ENCODE data around the gene L1CAM.

Gene L1CAM

DNA sequence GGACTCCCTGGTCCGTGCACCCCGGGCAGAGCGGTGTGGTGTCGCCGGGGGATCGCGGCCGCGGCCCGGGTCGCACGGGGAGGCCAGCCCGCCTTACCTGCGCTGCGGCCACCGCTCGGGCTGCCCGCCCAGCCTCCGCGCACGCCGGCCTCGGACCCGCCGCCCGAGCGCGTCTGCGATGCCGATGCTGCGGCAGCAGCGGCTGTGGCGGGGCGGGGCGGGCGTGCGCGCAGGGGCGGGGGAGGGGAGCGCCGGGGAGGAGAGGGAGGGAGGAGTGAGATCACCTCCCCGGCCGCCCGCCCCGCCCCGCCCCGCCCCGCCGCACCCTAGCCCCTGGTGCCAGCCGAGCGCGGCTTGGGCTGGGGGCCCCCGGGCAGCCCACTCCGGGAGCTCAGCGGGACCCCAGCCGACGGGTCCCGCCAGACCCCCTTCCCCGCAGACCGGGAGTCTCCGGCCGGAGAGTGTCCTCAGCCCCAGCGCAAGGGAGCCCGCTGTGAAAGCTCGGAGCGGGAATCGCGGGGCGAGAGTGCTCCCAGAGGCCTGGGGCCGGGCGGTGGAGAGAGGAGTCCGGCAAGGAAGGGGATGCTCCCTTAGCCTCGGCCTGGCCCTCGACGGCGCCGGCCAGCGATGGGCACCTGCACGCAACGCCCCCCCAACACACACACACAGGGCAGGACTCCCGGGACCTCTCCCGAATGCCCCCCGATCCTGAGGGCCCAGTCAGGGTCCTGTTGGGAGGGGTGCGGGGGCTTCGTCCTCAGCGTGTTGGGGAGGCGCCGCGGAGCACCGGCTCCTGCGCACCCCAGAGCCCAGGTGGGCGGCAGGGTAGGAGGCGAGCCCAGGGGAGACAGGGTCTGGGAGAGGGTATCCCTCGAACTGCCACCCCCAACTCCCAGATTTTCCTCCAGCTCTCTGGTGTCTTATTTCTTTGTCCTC is at the start of gene L1CAM:
L1CAM (minus strand) TSS at position 206 of the 936 bp plus-strand sequence. CDS start 10,337 bp downstream, outside the sequence.
- no peak for DNase-seq (ENCODE audit: low read depth)

DNA sequence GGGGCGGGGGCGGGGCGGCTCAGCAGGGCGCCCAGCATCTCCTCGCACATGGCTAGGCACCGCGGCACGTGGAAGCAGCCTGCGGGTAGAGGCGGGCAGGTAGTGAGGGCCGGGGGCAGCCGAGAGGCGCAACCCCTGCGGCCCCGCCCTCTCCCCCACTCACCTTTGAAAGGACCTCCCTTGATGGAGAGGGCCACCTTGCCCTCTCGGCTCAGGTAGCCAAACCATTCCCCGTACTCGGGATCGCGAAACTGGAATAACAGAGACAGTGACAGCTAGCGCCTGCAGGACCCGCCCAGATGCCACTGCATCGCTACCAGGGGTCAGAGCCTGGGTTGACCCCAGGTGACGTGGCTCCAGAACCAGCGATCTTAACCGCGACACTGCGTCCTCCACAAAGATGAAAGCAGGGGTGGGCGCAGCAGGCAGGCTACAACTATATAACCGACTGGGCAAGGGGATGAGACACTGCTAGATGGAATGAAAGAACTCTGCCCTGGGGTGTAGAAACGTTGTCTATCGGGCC is 49.4 kb upstream of the L1CAM start:
- DNase-seq (ENCODE audit: low read depth): no peak

DNA sequence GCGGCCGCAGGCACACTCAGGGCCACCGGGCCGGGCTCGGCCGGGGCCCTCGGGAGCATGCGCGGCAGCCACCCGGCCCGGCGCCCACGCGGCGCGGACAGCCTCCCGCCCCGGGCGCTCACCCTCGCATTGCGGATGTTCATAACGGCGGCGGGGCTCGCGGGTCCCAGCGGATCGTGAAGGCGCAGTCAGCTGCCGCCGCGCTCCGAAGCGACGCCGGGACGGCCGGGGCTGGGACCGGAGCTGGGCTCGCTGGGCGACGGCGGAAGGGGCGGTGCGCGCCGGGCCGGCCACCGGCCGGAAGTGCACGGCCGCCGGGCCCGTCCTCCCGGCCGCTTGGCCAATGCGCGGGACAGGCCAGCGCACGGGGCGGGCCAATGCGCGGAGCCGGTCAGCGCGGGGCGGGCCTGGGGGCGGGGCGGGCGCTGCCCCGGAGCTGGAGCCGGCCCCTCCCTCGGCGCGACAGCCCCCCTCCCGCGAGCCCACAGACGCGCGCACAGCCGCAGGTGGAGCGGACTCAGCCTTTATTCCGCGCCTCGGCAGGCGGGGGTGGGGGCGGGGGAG is 48.9 kb upstream of the L1CAM start, which contains the start of gene NAA10:
NAA10 (minus strand) TSS at position 276 of the 564 bp plus-strand sequence; CDS start at position 143, 133 bp downstream.
- peak; percentile 28 for DNase-seq (ENCODE audit: low read depth)

GRCh38 chrX:153934148-153934761 is 48.3 kb upstream of the L1CAM start:
- no peak for DNase-seq (ENCODE audit: low read depth)

DNA sequence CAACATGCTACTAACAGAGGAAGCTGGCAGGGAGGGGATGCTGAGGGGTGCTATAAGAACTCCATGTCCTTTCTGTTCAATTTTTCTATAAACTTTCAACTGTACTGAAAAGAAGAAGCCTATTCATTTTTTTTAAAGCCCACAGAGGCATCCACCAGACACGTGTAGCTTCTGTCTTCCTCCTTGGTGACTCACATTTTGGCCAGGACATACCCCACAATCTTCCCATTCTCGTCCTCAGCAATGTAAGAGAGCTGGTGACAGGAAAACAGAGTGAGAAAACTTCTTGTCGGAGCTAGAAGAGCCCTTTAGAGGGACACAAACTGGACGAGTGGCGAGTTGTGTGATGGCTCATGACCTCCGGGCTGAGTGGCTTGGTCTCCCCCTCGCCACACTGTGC is 47.8 kb upstream of the L1CAM start:
- DNase-seq (ENCODE audit: low read depth): no peak

- no peak for DNase-seq (ENCODE audit: low read depth)
Observed at GRCh38 chrX:153932220-153932915, 46.4 kb upstream of the L1CAM start.

GRCh38 chrX:153931748-153932147 is 45.8 kb upstream of the L1CAM start:
- no peak for DNase-seq (ENCODE audit: low read depth)

DNA sequence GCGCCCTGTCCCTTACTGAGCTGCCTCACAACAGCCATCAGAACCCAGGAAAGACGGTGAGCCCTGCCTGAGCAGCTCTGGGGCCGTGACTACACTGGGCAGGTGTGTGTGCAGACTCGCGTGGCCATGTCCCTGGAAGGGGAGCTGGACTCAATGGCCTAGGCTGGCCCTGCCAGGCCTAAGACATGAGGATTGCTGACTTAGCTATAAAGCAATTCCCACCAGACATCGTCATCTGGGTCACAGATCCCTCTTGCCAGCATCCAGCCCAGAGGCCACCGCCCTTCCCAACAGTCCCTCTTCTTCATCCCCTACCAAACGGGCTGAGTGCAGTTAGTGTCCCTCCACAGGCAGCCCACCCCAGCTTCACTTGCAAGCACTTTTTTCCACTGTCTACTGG is 45.2 kb upstream of the L1CAM start:
- no peak for DNase-seq (ENCODE audit: low read depth)

DNA sequence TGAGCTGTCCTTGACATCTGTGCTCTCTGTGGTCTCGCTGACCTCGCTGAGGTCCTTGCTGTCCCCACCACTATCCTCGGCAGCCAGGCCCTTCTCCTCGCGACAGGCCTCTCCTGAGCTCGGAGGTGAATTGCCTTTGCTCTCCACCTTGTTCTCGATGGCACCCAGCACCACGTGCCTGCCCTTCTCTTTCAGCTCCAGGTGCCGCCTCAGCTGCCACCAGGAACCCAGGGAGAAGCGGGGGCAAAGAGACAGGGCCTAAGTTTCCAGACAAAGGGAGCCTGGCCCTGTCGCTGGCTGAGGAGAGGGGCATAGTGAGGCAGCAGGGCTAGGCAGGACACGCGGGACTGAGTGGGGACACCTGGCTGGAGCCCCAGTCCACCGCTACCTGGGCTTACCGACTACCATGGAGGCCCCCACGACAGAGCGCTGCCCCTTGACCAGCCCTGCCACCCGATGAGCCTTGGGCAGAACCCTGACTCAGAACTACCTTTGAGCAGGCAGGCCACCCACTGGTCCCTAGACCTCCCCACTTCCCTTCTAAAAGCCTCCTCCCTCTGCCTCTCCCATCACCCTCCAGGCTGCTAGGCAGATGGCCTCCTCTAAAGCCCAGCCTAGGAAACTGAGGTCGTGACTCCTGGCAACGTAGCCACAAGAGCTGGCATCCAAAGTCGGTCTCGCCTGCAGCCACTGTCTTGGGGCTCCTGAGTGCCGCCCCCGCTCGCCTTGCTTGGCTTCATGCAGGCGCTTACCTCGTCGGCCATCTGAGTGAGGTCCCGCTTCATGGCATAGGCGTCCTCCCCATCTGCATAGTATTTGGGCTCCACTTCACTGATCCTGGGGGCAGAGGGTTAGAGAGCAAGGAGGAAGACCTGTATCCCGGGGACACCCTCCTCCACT is 44.3 kb upstream of the L1CAM start:
- no peak for DNase-seq (ENCODE audit: low read depth)

- no peak for DNase-seq (ENCODE audit: low read depth)
Observed at GRCh38 chrX:153929576-153929975, 43.6 kb upstream of the L1CAM start.

DNA sequence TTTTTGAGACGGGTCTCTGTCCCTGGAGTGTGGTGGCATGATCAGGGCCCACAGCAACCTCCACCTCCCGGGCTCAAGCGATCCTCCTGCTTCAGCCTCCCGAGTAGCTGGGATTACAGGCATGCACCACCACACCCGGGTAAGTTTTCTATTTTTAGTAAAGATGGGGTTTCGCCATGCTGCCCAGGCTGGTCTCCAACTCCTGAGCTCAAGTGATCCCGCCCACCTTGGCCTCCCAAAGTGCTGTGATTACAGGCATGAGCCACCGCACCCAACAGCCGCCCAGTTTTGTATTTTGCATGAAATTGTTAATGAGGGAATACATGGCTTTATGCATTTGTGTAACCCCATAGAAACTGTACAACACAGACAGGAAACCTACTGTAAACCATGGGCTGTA is 42.9 kb upstream of the L1CAM start:
- no peak for DNase-seq (ENCODE audit: low read depth)

GRCh38 chrX:153927922-153928760 is 42.2 kb upstream of the L1CAM start:
- peak; percentile 88 for DNase-seq (ENCODE audit: low read depth)

DNA sequence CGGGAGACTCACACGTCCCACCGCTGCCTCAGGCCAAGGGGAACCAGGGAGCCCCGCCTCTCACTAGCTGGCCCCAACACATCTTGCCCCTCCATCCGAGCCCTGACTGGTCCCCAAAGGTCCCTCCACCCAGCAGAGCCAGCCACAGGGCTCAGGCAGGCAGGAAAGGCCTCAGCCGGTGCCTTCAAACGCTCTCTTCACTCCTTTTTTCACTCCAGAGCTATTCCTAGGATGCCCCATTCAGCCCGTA is 41.6 kb upstream of the L1CAM start:
- no peak for DNase-seq (ENCODE audit: low read depth)

- DNase-seq (ENCODE audit: low read depth): peak; percentile 70
Observed at GRCh38 chrX:153926858-153927671, 41.1 kb upstream of the L1CAM start.

DNA sequence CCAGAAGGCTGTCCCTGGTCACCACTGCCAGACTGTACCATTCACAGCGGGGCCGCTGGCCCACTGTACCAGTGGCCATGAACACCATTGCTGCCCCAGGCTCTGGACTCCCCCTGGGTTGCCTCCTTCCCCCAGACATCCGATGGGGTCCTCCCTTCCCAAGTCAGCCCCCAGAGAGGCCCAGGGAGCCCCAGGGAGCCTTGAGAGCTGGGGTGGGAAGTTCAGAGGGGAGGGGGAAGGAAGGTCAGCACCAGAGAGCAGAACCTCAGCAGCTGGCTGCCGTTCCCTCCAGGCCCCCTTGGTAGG is 40.5 kb upstream of the L1CAM start:
- DNase-seq (ENCODE audit: low read depth): no peak

DNA sequence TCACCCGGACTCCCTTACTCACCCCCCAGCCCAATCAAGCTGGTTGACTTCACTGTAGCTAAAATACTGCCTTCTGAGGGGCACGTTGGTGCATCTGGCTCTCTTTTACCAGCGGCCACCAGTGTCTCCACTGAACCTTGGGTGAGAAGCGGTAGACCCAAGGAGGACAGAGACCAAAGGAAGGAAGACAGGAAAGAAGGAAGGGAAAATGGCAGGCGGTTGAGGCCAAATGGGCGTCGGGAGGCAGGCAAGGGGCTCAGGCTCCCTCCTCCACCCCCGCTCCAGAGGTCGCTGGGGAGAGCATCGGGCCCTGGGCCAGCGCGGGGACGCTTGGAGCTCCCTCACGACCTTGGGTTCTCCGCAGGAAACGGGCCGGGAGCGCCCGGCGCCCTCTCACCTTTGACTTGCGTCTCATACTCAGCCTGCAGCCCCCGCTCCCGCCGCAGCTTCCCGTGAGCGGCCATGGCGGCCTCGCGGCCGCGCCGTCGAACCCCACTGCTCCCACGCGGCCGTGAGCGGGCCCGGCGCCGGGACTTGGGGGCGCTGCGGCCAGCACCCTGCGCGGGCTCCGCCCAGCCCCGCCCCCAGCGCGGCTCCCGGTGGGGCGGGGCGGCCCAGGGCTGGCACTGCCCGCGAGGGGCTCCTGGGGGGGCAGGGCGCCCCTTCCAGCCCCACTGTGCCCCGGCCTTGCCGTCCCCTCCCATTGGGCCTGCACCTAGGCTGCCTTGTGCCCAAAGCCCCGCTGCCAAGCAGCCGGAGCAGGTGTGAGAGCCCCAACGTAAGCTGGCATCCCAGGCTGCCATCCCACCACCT is 40.0 kb upstream of the L1CAM start, which contains the start of gene ARHGAP4:
ARHGAP4 (minus strand) TSS at position 526 of the 813 bp plus-strand sequence; CDS start at position 464, 62 bp downstream.
- DNase-seq (ENCODE audit: low read depth): no peak

- DNase-seq (ENCODE audit: low read depth): no peak
Observed at GRCh38 chrX:153925387-153925738, 39.4 kb upstream of the L1CAM start.

GRCh38 chrX:153924149-153924861 is 38.3 kb upstream of the L1CAM start:
- no peak for DNase-seq (ENCODE audit: low read depth)
